Esophagus muscularis mucosa (tissue), 3 donors: ENCODE data around the gene EIF4E2.

Experiments
- POLR2A ChIP-seq: fragments of 450-650 bp; IDR thresholded peaks from one replicate; pipeline ENCODE4 v1.6.1; 2017; ENCODE audit warnings: antibody characterized with exemption, moderate library complexity, mild to moderate bottlenecking, low read depth
- POLR2AphosphoS5 ChIP-seq, 2 donors: sonication (generic); formaldehyde crosslinking; IDR thresholded peaks; one replicate each; pipeline ENCODE4 v1.6.1; 2017; ENCODE audit warnings: antibody characterized with exemption in 2 of 2
- TF ChIP-seq, protein P1 (sequence below), 3 experiments: fragments of 200-600 bp in 2 of 3; fragments of 450-650 bp in 1 of 3; sonication (generic) in 2 of 3; IDR thresholded peaks; one replicate each; pipeline ENCODE4 v1.5.1; 2017 to 2019; ENCODE audit warnings: antibody characterized with exemption in 3 of 3, mild to moderate bottlenecking in 2 of 3, moderate library complexity in 1 of 3

DNA sequence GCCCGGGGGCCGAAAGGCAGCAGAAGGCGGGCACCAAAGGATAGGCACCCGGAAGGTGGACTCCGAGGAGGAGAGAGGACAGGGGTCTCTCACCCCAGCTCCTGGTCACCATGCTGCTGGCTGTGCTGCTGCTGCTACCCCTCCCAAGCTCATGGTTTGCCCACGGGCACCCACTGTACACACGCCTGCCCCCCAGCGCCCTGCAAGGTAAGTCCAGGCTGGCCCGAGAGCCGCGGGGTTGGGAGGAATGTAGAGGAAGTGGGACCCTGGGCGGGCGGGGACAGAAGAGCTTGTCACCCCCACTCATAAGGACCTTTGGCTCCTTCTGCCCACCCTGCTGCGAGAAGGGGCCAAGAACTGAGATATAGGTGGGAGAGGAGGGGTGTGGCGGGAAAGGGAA is 30.0 kb upstream of the EIF4E2 start:
- no peak for TF ChIP-seq POLR2A
- TF ChIP-seq, protein P1, sequence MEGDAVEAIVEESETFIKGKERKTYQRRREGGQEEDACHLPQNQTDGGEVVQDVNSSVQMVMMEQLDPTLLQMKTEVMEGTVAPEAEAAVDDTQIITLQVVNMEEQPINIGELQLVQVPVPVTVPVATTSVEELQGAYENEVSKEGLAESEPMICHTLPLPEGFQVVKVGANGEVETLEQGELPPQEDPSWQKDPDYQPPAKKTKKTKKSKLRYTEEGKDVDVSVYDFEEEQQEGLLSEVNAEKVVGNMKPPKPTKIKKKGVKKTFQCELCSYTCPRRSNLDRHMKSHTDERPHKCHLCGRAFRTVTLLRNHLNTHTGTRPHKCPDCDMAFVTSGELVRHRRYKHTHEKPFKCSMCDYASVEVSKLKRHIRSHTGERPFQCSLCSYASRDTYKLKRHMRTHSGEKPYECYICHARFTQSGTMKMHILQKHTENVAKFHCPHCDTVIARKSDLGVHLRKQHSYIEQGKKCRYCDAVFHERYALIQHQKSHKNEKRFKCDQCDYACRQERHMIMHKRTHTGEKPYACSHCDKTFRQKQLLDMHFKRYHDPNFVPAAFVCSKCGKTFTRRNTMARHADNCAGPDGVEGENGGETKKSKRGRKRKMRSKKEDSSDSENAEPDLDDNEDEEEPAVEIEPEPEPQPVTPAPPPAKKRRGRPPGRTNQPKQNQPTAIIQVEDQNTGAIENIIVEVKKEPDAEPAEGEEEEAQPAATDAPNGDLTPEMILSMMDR (IDR thresholded peaks at IDR 0.05) = no peak
- TF ChIP-seq POLR2AphosphoS5 (IDR thresholded peaks at IDR 0.05) = no peak
